ENCODE data around the gene TCF7L1. TPM values are rescaled to one million over a fixed set of nuclear protein-coding genes. Genes with fewer than 3 reads are reported as not detected.

Gene TCF7L1
- total and polyA plus RNA-seq, 2 of the 13 experiments (the other 11 are each of a cell fraction or from before 2014, with no cell fraction given) = 0.04 to 0.15 TPM

DNA sequence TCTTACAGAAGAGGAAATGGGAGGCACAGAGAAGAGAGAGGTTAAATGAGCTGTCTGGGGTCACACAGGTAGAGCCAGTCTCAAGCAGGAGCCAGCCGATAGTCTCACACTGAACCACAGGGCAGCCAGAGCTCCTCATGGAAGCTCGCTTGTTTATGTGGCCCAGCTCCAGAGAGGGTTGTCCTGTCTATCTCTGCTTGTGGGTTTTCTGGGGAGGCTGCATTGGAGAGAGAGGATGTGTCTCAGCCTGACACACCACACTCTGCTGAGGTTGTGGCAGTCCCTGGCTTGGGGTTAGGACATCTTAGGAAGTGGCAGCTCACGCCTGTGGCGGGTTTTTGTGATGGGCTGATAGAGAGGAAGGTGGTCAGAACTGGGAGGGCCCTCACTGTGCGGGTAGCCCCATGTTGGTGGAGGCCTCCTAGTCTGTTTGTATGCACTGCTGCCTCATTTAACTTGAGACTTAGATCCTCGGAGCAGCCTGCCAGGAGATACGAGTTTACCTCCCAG lies 52.3 kb downstream of the TCF7L1 start (continued):
- TF ChIP-seq PAX8 (CRISPR knock-in tag; IDR thresholded peaks at IDR 0.05; ENCODE audit: borderline replicate concordance) = no peak
- no peak for TF ChIP-seq ETV6 (CRISPR knock-in tag; conservative IDR thresholded peaks at IDR 0.05)

- intact Hi-C loops (cut with micrococcal nuclease; ENCODE audit: unreplicated experiment) = loop anchor here (5.0 kb wide), 1 partner anchor 100 kb away; no protein-coding TSS in a partner anchor
- peaks cover 0 to 34% of the 10 kb centered on the region in 2 experiments; a peak in 4 of 5 replicates for H3K27me3 ChIP-seq (ENCODE audit: control insufficient read depth in 1 of 2, insufficient read depth in 2 of 2, low read length in 2 of 2)
- TF ChIP-seq RFX1 (IDR thresholded peaks at IDR 0.05) (no peak), ZNF296 (CRISPR knock-in tag; conservative IDR thresholded peaks at IDR 0.05) (no peak), JDP2 (CRISPR knock-in tag; IDR thresholded peaks at IDR 0.05; ENCODE audit: borderline replicate concordance) (no peak), ZNF207 (IDR thresholded peaks at IDR 0.05; ENCODE audit: borderline replicate concordance) (no peak), ZNF414 (CRISPR knock-in tag; IDR thresholded peaks at IDR 0.05) (no peak), TAF15 (IDR thresholded peaks at IDR 0.05; ENCODE audit: low read depth, low read length, poor library complexity, severe bottlenecking) (no peak), PAX8 (CRISPR knock-in tag; IDR thresholded peaks at IDR 0.05; ENCODE audit: borderline replicate concordance) (no peak), NCOA1 (CRISPR knock-in tag; IDR thresholded peaks at IDR 0.05) (no peak), TCF7L2 (IDR thresholded peaks at IDR 0.05; ENCODE audit: low read depth, low read length) (no peak), ZBTB21 (CRISPR knock-in tag; IDR thresholded peaks at IDR 0.05) (no peak), SOX5 (CRISPR knock-in tag; IDR thresholded peaks at IDR 0.05; ENCODE audit: borderline replicate concordance) (no peak), RNF2 (conservative IDR thresholded peaks at IDR 0.05; ENCODE audit: low read depth) (no peak), ZNF331 (CRISPR knock-in tag; IDR thresholded peaks at IDR 0.05) (no peak), SP2 (CRISPR knock-in tag; IDR thresholded peaks at IDR 0.05) (no peak)
- TF ChIP-seq, protein P1, sequence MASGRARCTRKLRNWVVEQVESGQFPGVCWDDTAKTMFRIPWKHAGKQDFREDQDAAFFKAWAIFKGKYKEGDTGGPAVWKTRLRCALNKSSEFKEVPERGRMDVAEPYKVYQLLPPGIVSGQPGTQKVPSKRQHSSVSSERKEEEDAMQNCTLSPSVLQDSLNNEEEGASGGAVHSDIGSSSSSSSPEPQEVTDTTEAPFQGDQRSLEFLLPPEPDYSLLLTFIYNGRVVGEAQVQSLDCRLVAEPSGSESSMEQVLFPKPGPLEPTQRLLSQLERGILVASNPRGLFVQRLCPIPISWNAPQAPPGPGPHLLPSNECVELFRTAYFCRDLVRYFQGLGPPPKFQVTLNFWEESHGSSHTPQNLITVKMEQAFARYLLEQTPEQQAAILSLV (CRISPR knock-in tag; IDR thresholded peaks at IDR 0.05; ENCODE audit: borderline replicate concordance) = no peak
- no peaks in the 10 kb centered on the region for H3K79me2 ChIP-seq (ENCODE audit: insufficient read depth, low read length)
- no peak overlapping the region for H3K4me2 ChIP-seq (ENCODE audit: low read depth, low read length)
- ChIA-PET CTCF (ENCODE audit: low intra/inter-chr PET ratio, low total read pairs) (no interaction called here), POLR2A (no interaction called here)
- no peak for FAIRE-seq
- H3K9me3 ChIP-seq (ENCODE audit: low read length) = no peaks in the 10 kb centered on the region
- H3K36me3 ChIP-seq (replicated peaks in 1 of 2; ENCODE audit: control insufficient read depth in 1 of 2, insufficient read depth in 2 of 2, low read length in 2 of 2) = no peaks in the 10 kb centered on the region
- in situ Hi-C loops (cut with HindIII; ENCODE audit: extremely low pct_ligation_motif_present, low pct_unique_long_range_greater_than_20kb) = no loop called here
- no peaks in the 10 kb centered on the region for H4K20me1 ChIP-seq (ENCODE audit: insufficient read depth, low read length)
- H3K4me1 ChIP-seq (ENCODE audit: insufficient read depth, low read length) = 0 out of 2 replicates have a peak, but pooled peaks cover 10% of the 10 kb centered on the region
- no peak for DNase-seq (ENCODE audit: low spot score)
- BruUV-seq (replicated peaks) = no TSS peak
- no peak for ATAC-seq
- 1% methylated on average over 2 of the region's 2 CpGs for WGBS (ENCODE audit: low lambda C conversion rate)
- no peak overlapping the region for H3K4me3 ChIP-seq (replicated peaks in 1 of 3; ENCODE audit: insufficient read depth in 1 of 3, low read depth in 2 of 3, low read length in 3 of 3)
- H3K27ac ChIP-seq (ENCODE audit: extremely low read length, insufficient read depth, low read length) = no peak overlapping the region
- H2AFZ ChIP-seq (ENCODE audit: low read length) = no peak overlapping the region
- H3K9ac ChIP-seq (ENCODE audit: insufficient read depth, low read depth, low read length) = no peak overlapping the region
Measured at GRCh38 chr2:85187069-85187468, 53.9 kb downstream of the TCF7L1 start.

Measured in HepG2 (cell line).